ENCODE measurements around the gene PANX1. TPM values are rescaled to one million over a fixed set of nuclear protein-coding genes. Genes with fewer than 3 reads are reported as not detected.

PANX1 gene
- total RNA-seq, 6 experiments from 2014 or later, result 22.5 to 26.7 (median 24.5) TPM

GRCh38 chr11:94091091-94091490, 37.5 kb upstream of the PANX1 start:
- Mint-ChIP-seq H3K4me1 (ENCODE audit: low read depth) (no peaks in the 10 kb centered on the region), H3K4me3 (no peak overlapping the region), H3K27ac (no peak overlapping the region), H3K36me3 (ENCODE audit: low read depth) (no peaks in the 10 kb centered on the region), H3K9me3 (no peaks in the 10 kb centered on the region), H3K27me3 (ENCODE audit: insufficient read depth) (no peaks in the 10 kb centered on the region)
- no peak for TF ChIP-seq CTCF (IDR thresholded peaks at IDR 0.05)
- DNase-seq, result no peak

- H3K4me3 Mint-ChIP-seq, result no peak overlapping the region
These were observed 28.4 kb upstream of the PANX1 start for GRCh38 chr11:94100253-94100652.

GRCh38 chr11:94103471-94103870, 25.2 kb upstream of the PANX1 start:
- no peak overlapping the region for H3K27ac Mint-ChIP-seq
- no peaks in the 10 kb centered on the region for H3K36me3 Mint-ChIP-seq (ENCODE audit: low read depth)
- H3K4me1 Mint-ChIP-seq (ENCODE audit: low read depth), result no peaks in the 10 kb centered on the region
- no peaks in the 10 kb centered on the region for H3K27me3 Mint-ChIP-seq (ENCODE audit: insufficient read depth)
- no peak for DNase-seq
- H3K4me3 Mint-ChIP-seq, result no peak overlapping the region
- no peak for TF ChIP-seq CTCF (IDR thresholded peaks at IDR 0.05)
- H3K9me3 Mint-ChIP-seq, result no peaks in the 10 kb centered on the region; the same call in 1 of the 2 replicates

More at GRCh38 chr11:94100253-94100652, 28.4 kb upstream of the PANX1 start:
- Mint-ChIP-seq H3K27ac (no peak overlapping the region), H3K4me1 (ENCODE audit: low read depth) (no peaks in the 10 kb centered on the region), H3K36me3 (ENCODE audit: low read depth) (peaks cover 4% of the 10 kb centered on the region; the same call in 1 of the 2 replicates), H3K27me3 (ENCODE audit: insufficient read depth) (no peaks in the 10 kb centered on the region), H3K9me3 (peaks cover 8% of the 10 kb centered on the region)
- DNase-seq, result no peak
- TF ChIP-seq CTCF (IDR thresholded peaks at IDR 0.05), result no peak

- Mint-ChIP-seq H3K4me3 (no peak overlapping the region), H3K27me3 (ENCODE audit: insufficient read depth) (no peaks in the 10 kb centered on the region), H3K27ac (no peak overlapping the region), H3K9me3 (no peaks in the 10 kb centered on the region), H3K36me3 (ENCODE audit: low read depth) (no peaks in the 10 kb centered on the region), H3K4me1 (ENCODE audit: low read depth) (no peaks in the 10 kb centered on the region)
- TF ChIP-seq CTCF (IDR thresholded peaks at IDR 0.05), result no peak
- no peak for DNase-seq
These were observed 23.9 kb upstream of the PANX1 start for GRCh38 chr11:94104734-94105133.

GRCh38 chr11:94106716-94107115, 21.9 kb upstream of the PANX1 start:
- no peaks in the 10 kb centered on the region for H3K27me3 Mint-ChIP-seq (ENCODE audit: insufficient read depth)
- no peaks in the 10 kb centered on the region for H3K9me3 Mint-ChIP-seq
- no peaks in the 10 kb centered on the region for H3K4me1 Mint-ChIP-seq (ENCODE audit: low read depth)
- H3K36me3 Mint-ChIP-seq (ENCODE audit: low read depth), result no peaks in the 10 kb centered on the region
- no peak for TF ChIP-seq CTCF (IDR thresholded peaks at IDR 0.05)
- no peak overlapping the region for H3K4me3 Mint-ChIP-seq
- no peak for DNase-seq
- no peak overlapping the region for H3K27ac Mint-ChIP-seq

- H3K27me3 Mint-ChIP-seq (ENCODE audit: insufficient read depth), result no peaks in the 10 kb centered on the region
- no peak overlapping the region for H3K27ac Mint-ChIP-seq
- H3K36me3 Mint-ChIP-seq (ENCODE audit: low read depth), result no peaks in the 10 kb centered on the region
- H3K4me3 Mint-ChIP-seq, result no peak overlapping the region
- H3K9me3 Mint-ChIP-seq, result no peaks in the 10 kb centered on the region
- DNase-seq, result no peak
- TF ChIP-seq CTCF (IDR thresholded peaks at IDR 0.05), result peak; percentile 67
- H3K4me1 Mint-ChIP-seq (ENCODE audit: low read depth), result peaks cover under 1% of the 10 kb centered on the region; the same call in 1 of the 2 replicates
These were observed 21.3 kb upstream of the PANX1 start for GRCh38 chr11:94107363-94107762.
